Measurements from ENCODE around the gene DNTT.

GRCh38 chr10:96344178-96344577 is 39.9 kb downstream of the DNTT start:
- no peak for TF ChIP-seq CTCF (IDR thresholded peaks at IDR 0.05)
- TF ChIP-seq POLR2A (IDR thresholded peaks at IDR 0.05) = no peak

Data from lower leg skin (tissue), 3 donors.